Measurements from ENCODE around the gene NPTX1.

NPTX1 gene

DNA sequence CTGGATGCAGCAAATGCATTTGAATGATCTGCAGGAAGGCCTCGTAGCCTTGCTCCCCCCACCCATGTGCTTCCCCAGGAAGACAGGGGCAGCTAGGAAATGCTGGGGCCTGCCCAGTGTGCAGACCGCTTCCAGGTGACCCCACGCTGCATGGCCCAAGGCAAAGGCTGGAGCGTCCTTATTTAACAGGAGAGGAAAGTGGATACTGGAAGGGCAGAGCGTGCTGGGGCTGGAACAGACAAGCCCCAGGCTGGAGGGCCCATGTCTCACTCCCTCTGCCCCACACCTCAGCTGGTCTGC lies 26.1 kb upstream of the NPTX1 start:
- DNase-seq (no peak), ATAC-seq (ENCODE audit: insufficient read depth, low read depth) (no peak)
- H3K4me3 ChIP-seq (ENCODE audit: low read depth in 1 of 2, low read length in 2 of 2) = no peak overlapping the region
- no peak overlapping the region for H3K9ac ChIP-seq (ENCODE audit: low read depth, low read length)
- TF ChIP-seq EZH2 (IDR thresholded peaks at IDR 0.05; ENCODE audit: borderline replicate concordance, low read depth, low read length, severe bottlenecking) = no peak
- TF ChIP-seq, protein P1, sequence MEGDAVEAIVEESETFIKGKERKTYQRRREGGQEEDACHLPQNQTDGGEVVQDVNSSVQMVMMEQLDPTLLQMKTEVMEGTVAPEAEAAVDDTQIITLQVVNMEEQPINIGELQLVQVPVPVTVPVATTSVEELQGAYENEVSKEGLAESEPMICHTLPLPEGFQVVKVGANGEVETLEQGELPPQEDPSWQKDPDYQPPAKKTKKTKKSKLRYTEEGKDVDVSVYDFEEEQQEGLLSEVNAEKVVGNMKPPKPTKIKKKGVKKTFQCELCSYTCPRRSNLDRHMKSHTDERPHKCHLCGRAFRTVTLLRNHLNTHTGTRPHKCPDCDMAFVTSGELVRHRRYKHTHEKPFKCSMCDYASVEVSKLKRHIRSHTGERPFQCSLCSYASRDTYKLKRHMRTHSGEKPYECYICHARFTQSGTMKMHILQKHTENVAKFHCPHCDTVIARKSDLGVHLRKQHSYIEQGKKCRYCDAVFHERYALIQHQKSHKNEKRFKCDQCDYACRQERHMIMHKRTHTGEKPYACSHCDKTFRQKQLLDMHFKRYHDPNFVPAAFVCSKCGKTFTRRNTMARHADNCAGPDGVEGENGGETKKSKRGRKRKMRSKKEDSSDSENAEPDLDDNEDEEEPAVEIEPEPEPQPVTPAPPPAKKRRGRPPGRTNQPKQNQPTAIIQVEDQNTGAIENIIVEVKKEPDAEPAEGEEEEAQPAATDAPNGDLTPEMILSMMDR (IDR thresholded peaks at IDR 0.05; ENCODE audit: borderline replicate concordance, extremely low read depth, low read length, poor library complexity, severe bottlenecking) = no peak
- no peak overlapping the region for H2AFZ ChIP-seq (ENCODE audit: low read depth, low read length)
- H3K27ac ChIP-seq (ENCODE audit: low read length) = no peak overlapping the region
- H3K4me2 ChIP-seq (ENCODE audit: insufficient read depth, low read length) = no peak overlapping the region
- no peaks in the 10 kb centered on the region for H3K4me1 ChIP-seq (ENCODE audit: insufficient read depth, low read length)
- no peaks in the 10 kb centered on the region for H3K27me3 ChIP-seq (ENCODE audit: insufficient read depth, low read length, poor library complexity)
- no peaks in the 10 kb centered on the region; the same call in 1 of the 2 replicates for H4K20me1 ChIP-seq (ENCODE audit: insufficient read depth, low read length)
- no peaks in the 10 kb centered on the region for H3K79me2 ChIP-seq (ENCODE audit: insufficient read depth, low read length)
- no peaks in the 10 kb centered on the region for H3K36me3 ChIP-seq (ENCODE audit: insufficient read depth, low read length)
- no peaks in the 10 kb centered on the region for H3K9me3 ChIP-seq (ENCODE audit: insufficient read depth, low read length, severe bottlenecking)

DNA sequence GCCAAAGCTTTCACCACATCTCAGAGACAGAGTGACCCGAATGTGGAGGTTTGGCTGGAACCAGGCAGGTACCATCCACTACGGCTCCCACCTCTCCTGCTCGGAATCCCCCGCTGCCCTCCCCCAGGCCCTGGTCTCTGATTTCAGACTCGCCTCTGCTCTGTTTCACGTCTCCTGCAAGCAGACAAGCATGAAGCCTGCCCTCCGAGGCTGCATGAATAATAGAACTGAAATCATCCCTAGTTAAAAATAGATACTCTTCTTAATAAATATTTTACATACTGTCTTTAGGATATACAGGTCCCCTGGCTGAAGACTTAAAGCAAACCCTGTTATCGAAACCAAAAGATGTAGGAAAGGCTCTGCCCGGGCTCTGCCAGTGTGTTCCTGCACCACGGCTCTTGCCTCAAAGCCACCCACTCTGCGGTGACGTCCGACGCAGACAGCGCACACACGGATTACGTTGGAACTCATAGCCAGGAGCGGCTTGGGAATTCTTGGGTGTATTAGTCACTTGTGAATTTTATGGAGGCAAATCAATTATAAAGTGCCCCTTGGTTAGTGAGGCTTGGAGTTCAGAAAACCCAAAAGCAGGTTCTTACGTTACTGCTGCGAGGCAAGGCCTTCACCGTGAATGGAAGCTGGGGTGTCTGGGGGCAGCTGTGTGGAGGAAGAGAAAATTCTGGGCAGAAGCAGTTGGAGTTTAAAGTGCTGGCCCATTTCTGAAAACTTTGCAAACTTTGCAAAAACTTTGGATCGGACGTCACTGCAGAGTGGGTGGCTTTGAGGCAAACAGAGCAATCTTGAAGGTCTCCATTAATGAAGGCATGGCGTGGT lies 25.6 kb upstream of the NPTX1 start:
- no peak overlapping the region for H3K4me3 ChIP-seq (ENCODE audit: low read depth in 1 of 2, low read length in 2 of 2)
- TF ChIP-seq, protein P1 (IDR thresholded peaks at IDR 0.05; ENCODE audit: borderline replicate concordance, extremely low read depth, low read length, poor library complexity, severe bottlenecking) = no peak
- TF ChIP-seq EZH2 (IDR thresholded peaks at IDR 0.05; ENCODE audit: borderline replicate concordance, low read depth, low read length, severe bottlenecking) = no peak
- no peaks in the 10 kb centered on the region for H3K4me1 ChIP-seq (ENCODE audit: insufficient read depth, low read length)
- no peak overlapping the region for H3K27ac ChIP-seq (ENCODE audit: low read length)
- no peaks in the 10 kb centered on the region; the same call in 1 of the 2 replicates for H4K20me1 ChIP-seq (ENCODE audit: insufficient read depth, low read length)
- H3K9me3 ChIP-seq (ENCODE audit: insufficient read depth, low read length, severe bottlenecking) = no peaks in the 10 kb centered on the region
- no peak overlapping the region for H3K9ac ChIP-seq (ENCODE audit: low read depth, low read length)
- ATAC-seq (ENCODE audit: insufficient read depth, low read depth) (no peak), DNase-seq (no peak)
- H3K36me3 ChIP-seq (ENCODE audit: insufficient read depth, low read length) = no peaks in the 10 kb centered on the region
- no peaks in the 10 kb centered on the region for H3K27me3 ChIP-seq (ENCODE audit: insufficient read depth, low read length, poor library complexity)
- no peak overlapping the region for H3K4me2 ChIP-seq (ENCODE audit: insufficient read depth, low read length)
- no peak overlapping the region for H2AFZ ChIP-seq (ENCODE audit: low read depth, low read length)
- no peaks in the 10 kb centered on the region for H3K79me2 ChIP-seq (ENCODE audit: insufficient read depth, low read length)

DNA sequence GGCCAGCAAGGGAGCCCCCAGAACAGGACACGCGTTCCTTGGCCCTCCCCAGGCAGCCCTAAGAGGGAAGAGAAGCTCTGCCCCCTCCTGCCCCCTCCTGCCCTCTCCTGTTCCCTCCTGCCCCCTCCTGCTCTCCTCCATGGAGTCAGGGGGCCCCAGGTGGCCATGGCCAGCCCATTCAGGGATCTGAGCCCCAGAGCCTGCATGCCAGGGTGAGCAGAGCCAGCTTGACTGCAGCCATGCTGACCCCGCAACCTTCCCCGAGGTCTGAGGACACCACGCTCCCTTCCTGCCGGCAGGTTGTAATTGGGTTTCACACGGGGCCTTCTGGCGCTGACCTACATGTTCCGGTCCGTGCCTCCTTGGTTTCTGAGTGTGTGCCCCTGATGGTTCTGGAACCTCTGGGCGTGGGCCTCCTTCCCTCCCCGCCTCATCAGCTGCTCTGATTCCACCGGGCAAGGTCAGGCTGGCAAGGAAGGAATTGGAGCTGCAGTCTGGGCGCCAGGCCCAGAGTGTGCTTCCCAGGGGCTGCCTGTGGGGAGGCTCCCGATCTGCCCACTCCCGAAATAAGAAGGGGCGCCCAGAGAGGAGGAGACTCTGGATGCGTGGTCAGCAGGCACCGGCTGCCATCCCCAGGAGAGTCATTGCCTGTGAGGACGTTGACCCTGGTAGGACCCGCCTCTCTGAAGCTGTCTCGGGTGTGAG lies 23.7 kb upstream of the NPTX1 start:
- Histone ChIP-seq H3K9me3 (ENCODE audit: insufficient read depth, low read length, severe bottlenecking) (no peaks in the 10 kb centered on the region), H3K4me1 (ENCODE audit: insufficient read depth, low read length) (no peaks in the 10 kb centered on the region), H2AFZ (ENCODE audit: low read depth, low read length) (no peak overlapping the region), H3K9ac (ENCODE audit: low read depth, low read length) (no peak overlapping the region), H3K79me2 (ENCODE audit: insufficient read depth, low read length) (no peaks in the 10 kb centered on the region), H3K27me3 (ENCODE audit: insufficient read depth, low read length, poor library complexity) (no peaks in the 10 kb centered on the region), H3K4me2 (ENCODE audit: insufficient read depth, low read length) (no peak overlapping the region), H3K36me3 (ENCODE audit: insufficient read depth, low read length) (no peaks in the 10 kb centered on the region), H3K27ac (ENCODE audit: low read length) (no peak overlapping the region), H3K4me3 (ENCODE audit: low read depth in 1 of 2, low read length in 2 of 2) (no peak overlapping the region), H4K20me1 (ENCODE audit: insufficient read depth, low read length) (no peaks in the 10 kb centered on the region; the same call in 1 of the 2 replicates)
- DNase-seq (no peak), ATAC-seq (ENCODE audit: insufficient read depth, low read depth) (no peak)
- TF ChIP-seq, protein P1 (IDR thresholded peaks at IDR 0.05; ENCODE audit: borderline replicate concordance, extremely low read depth, low read length, poor library complexity, severe bottlenecking) = no peak
- no peak for TF ChIP-seq EZH2 (IDR thresholded peaks at IDR 0.05; ENCODE audit: borderline replicate concordance, low read depth, low read length, severe bottlenecking)
